ENCODE data around the gene XPA. TPM values are rescaled to one million over a fixed set of nuclear protein-coding genes. Genes with fewer than 3 reads are reported as not detected.

The XPA gene
- total and polyA plus RNA-seq, 10 of the 15 experiments (the other 5 are each of a cell fraction or from before 2014, with no cell fraction given): 6.2 to 19.9 (median 12.3) TPM

- peaks cover 0 to 3% of the 10 kb centered on the region in 2 experiments; a peak in 2 of 4 replicates for H3K27me3 ChIP-seq (replicated peaks in 1 of 2; ENCODE audit: control insufficient read depth in 2 of 2, insufficient read depth in 2 of 2, low read length in 1 of 2)
- H3K4me3 ChIP-seq: no peak overlapping the region
- no peak for ATAC-seq
- POLR2A ChIA-PET: interaction anchor here (0.7 kb wide), 1 partner anchor 61 kb away, joined by 3 read pairs; no protein-coding TSS in a partner anchor
- no peak for DNase-seq (ENCODE audit: low read depth, low spot score)
- no peaks in the 10 kb centered on the region; the same call in 1 of the 3 replicates for H3K9me3 ChIP-seq (replicated peaks; ENCODE audit: control insufficient read depth, insufficient read depth, low read length)
- no peaks in the 10 kb centered on the region; a peak in 1 of 4 replicates for H3K36me3 ChIP-seq (ENCODE audit: control insufficient read depth in 2 of 2, insufficient read depth in 2 of 2, low read length in 1 of 2)
- H3K4me2 ChIP-seq (ENCODE audit: control insufficient read depth, insufficient read depth): no peak overlapping the region
- in situ Hi-C loops (cut with MboI) (no loop called here), intact Hi-C loops (cut with micrococcal nuclease; ENCODE audit: unreplicated experiment) (no loop called here)
- TF ChIP-seq CREM (IDR thresholded peaks at IDR 0.05; ENCODE audit: low read depth) (no peak), RBBP5 (conservative IDR thresholded peaks at IDR 0.05) (no peak), NFYB (IDR thresholded peaks at IDR 0.05; ENCODE audit: insufficient read depth, low read depth, low read length) (peak; percentile 83), ZNF274 (IDR thresholded peaks at IDR 0.05; ENCODE audit: insufficient read depth, insufficient read length) (no peak), RAD51 (IDR thresholded peaks at IDR 0.05) (peak; percentile 36; the same call in 1 of the 2 replicates), USF1 (IDR thresholded peaks at IDR 0.05; ENCODE audit: borderline replicate concordance, extremely low read length, insufficient read depth, low read depth, low read length) (peak; percentile 28), CHD4 (IDR thresholded peaks at IDR 0.05) (no peak)
- H3K79me2 ChIP-seq (ENCODE audit: control insufficient read depth, insufficient read depth, low read length): no peaks in the 10 kb centered on the region
- SMC1A ChIA-PET (ENCODE audit: uncharacterized antibody, unreplicated experiment): interaction anchor here (0.8 to 0.9 kb wide), 2 partner anchors 19 to 107 kb away, joined by 3 read pairs; no protein-coding TSS in a partner anchor
- FAIRE-seq: no peak
- no peak overlapping the region for H3K9ac ChIP-seq (ENCODE audit: control insufficient read depth, insufficient read depth, low read length)
- H2AFZ ChIP-seq (ENCODE audit: control insufficient read depth, low read depth, low read length): no peak overlapping the region
- WGBS (ENCODE audit: insufficient coverage, insufficient replicate concordance, low lambda C conversion rate, missing lambda C conversion rate): 31% methylated on average over 3 of the region's 3 CpGs
- no peak overlapping the region for H3K27ac ChIP-seq (ENCODE audit: control insufficient read depth, insufficient read depth)
- CTCF ChIA-PET: interaction anchor here (0.9 to 1.4 kb wide), 4 partner anchors 23 to 154 kb away, joined by 3 to 7 read pairs (median 4); no protein-coding TSS in a partner anchor
- H3K4me1 ChIP-seq (ENCODE audit: control insufficient read depth, insufficient read depth, low read length): no peaks in the 10 kb centered on the region
- no peaks in the 10 kb centered on the region for H4K20me1 ChIP-seq (ENCODE audit: control insufficient read depth, insufficient read depth)
- RAD21 ChIA-PET (ENCODE audit: unreplicated experiment): no interaction called here
- BruUV-seq (replicated peaks): no TSS peak
These were observed 40.3 kb upstream of the XPA start for GRCh38 chr9:97737429-97737828.

Measured in GM12878 (cell line).